ENCODE data around the gene RASD1.

DNA sequence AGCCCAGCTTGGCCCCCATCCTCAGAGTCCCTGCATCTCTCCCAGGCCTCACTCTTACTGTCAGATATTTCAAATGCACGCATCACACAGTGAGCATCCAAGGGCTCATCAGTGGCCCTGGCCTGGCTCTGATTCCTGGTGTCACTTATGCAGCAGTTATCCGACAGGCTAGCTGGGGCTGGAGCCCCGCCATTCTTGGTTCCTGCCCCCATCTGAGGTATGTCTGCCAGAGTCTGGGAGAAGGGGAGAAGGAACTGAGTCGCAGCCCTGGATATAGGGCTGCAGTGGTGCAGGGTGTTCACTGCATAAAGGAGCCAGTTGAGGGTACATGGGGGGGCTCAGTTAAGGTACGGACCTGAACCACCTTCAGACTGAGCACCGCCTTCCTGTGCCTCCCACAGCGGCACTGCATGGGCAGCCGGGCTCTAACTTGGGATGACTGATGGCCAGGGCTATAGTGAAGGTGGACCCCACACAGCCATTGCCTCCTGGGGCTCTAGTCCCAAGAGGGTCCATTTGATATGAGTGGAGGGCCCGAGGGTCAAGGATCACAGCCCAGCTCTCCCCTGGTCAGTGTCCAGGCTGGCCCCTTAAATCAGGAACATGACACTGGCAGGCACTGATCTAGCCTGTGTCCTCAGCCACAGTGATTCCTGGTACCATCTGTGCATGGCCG is 1.8 kb upstream of the RASD1 start:
- TF ChIP-seq, protein P1, sequence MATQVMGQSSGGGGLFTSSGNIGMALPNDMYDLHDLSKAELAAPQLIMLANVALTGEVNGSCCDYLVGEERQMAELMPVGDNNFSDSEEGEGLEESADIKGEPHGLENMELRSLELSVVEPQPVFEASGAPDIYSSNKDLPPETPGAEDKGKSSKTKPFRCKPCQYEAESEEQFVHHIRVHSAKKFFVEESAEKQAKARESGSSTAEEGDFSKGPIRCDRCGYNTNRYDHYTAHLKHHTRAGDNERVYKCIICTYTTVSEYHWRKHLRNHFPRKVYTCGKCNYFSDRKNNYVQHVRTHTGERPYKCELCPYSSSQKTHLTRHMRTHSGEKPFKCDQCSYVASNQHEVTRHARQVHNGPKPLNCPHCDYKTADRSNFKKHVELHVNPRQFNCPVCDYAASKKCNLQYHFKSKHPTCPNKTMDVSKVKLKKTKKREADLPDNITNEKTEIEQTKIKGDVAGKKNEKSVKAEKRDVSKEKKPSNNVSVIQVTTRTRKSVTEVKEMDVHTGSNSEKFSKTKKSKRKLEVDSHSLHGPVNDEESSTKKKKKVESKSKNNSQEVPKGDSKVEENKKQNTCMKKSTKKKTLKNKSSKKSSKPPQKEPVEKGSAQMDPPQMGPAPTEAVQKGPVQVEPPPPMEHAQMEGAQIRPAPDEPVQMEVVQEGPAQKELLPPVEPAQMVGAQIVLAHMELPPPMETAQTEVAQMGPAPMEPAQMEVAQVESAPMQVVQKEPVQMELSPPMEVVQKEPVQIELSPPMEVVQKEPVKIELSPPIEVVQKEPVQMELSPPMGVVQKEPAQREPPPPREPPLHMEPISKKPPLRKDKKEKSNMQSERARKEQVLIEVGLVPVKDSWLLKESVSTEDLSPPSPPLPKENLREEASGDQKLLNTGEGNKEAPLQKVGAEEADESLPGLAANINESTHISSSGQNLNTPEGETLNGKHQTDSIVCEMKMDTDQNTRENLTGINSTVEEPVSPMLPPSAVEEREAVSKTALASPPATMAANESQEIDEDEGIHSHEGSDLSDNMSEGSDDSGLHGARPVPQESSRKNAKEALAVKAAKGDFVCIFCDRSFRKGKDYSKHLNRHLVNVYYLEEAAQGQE (IDR thresholded peaks at IDR 0.05; ENCODE audit: unreplicated experiment) = no peak
- TF ChIP-seq, protein P2, sequence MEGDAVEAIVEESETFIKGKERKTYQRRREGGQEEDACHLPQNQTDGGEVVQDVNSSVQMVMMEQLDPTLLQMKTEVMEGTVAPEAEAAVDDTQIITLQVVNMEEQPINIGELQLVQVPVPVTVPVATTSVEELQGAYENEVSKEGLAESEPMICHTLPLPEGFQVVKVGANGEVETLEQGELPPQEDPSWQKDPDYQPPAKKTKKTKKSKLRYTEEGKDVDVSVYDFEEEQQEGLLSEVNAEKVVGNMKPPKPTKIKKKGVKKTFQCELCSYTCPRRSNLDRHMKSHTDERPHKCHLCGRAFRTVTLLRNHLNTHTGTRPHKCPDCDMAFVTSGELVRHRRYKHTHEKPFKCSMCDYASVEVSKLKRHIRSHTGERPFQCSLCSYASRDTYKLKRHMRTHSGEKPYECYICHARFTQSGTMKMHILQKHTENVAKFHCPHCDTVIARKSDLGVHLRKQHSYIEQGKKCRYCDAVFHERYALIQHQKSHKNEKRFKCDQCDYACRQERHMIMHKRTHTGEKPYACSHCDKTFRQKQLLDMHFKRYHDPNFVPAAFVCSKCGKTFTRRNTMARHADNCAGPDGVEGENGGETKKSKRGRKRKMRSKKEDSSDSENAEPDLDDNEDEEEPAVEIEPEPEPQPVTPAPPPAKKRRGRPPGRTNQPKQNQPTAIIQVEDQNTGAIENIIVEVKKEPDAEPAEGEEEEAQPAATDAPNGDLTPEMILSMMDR (conservative IDR thresholded peaks at IDR 0.05; ENCODE audit: low read depth in 2 of 2) = no peak
- TF ChIP-seq EZH2 (IDR thresholded peaks at IDR 0.05; ENCODE audit: low read depth, unreplicated experiment) (no peak), EZH2phosphoT487 (IDR thresholded peaks at IDR 0.05; ENCODE audit: unreplicated experiment) (no peak), NANOG (IDR thresholded peaks at IDR 0.05; ENCODE audit: borderline replicate concordance) (no peak), POLR2AphosphoS5 (IDR thresholded peaks at IDR 0.05; ENCODE audit: low read depth) (no peak), CREB1 (CRISPR knock-in tag; IDR thresholded peaks at IDR 0.05; ENCODE audit: low read depth) (no peak)
